ENCODE measurements around the gene PCNA.

- TF ChIP-seq POLR2AphosphoS5 (IDR thresholded peaks at IDR 0.05; ENCODE audit: low read depth, low read length), result no peak
- TF ChIP-seq REST (IDR thresholded peaks at IDR 0.05; ENCODE audit: insufficient read depth in 1 of 2, low read depth in 2 of 2, low read length in 2 of 2), result no peak
Measured at GRCh38 chr20:5149892-5150225, 30.1 kb upstream of the PCNA start.

All from PFSK-1 (cell line).